Measurements from ENCODE around the gene AGO3. TPM values are rescaled to one million over a fixed set of nuclear protein-coding genes. Genes with fewer than 3 reads are reported as not detected.

AGO3 gene
- total RNA-seq, 2 donors from 2014 or later = 47.5 to 49.9 TPM

DNA sequence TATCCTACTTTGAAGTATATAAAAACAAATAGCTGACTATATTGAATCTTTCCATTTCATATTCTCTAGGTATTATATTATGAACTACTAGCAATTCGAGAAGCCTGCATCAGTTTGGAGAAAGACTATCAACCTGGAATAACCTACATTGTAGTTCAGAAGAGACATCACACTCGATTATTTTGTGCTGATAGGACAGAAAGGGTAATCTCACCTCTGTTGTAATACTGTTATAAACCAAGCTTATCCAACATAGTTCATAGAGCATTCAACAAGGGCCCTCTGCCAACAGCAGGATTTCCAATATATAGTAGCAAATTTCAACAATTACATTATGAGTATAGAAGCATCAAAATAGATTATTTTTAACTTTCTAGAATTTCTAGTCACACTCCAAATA, 109.3 kb downstream of the AGO3 start:
- TF ChIP-seq, protein P1, sequence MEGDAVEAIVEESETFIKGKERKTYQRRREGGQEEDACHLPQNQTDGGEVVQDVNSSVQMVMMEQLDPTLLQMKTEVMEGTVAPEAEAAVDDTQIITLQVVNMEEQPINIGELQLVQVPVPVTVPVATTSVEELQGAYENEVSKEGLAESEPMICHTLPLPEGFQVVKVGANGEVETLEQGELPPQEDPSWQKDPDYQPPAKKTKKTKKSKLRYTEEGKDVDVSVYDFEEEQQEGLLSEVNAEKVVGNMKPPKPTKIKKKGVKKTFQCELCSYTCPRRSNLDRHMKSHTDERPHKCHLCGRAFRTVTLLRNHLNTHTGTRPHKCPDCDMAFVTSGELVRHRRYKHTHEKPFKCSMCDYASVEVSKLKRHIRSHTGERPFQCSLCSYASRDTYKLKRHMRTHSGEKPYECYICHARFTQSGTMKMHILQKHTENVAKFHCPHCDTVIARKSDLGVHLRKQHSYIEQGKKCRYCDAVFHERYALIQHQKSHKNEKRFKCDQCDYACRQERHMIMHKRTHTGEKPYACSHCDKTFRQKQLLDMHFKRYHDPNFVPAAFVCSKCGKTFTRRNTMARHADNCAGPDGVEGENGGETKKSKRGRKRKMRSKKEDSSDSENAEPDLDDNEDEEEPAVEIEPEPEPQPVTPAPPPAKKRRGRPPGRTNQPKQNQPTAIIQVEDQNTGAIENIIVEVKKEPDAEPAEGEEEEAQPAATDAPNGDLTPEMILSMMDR (IDR thresholded peaks at IDR 0.05) = no peak
- Histone ChIP-seq H3K4me1 (ENCODE audit: control insufficient read depth in 1 of 2, low read depth in 2 of 2) (no peaks in the 10 kb centered on the region), H3K27ac (no peak overlapping the region), H3K36me3 (peaks cover 52% of the 10 kb centered on the region), H3K4me3 (no peak overlapping the region), H3K27me3 (replicated peaks; ENCODE audit: insufficient read depth) (no peaks in the 10 kb centered on the region), H3K9me3 (no peaks in the 10 kb centered on the region)
- no peak for DNase-seq (ENCODE audit: low spot score)
- no peak for ATAC-seq (ENCODE audit: insufficient number of reproducible peaks, low FRiP score, low read depth)

DNA sequence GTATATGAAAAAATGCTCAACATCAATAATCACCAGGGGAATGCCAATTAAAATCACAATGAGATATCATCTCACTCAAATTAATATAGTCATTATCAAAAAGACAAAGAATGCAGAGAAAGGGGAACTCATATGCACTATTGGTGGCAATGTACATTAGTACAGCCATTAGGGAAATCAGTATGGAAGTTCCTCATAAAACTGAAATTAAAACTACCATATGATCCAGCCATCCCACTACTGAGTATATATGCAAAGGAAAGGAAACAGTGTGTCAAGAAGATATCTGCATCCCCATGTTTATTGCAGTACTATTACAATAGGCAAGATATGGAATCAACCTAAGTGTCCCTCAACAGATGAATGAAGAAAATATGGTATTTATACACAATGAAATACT, 120.9 kb downstream of the AGO3 start:
- Histone ChIP-seq H3K4me1 (ENCODE audit: control insufficient read depth in 1 of 2, low read depth in 2 of 2) (no peaks in the 10 kb centered on the region), H3K9me3 (no peaks in the 10 kb centered on the region), H3K4me3 (no peak overlapping the region), H3K27ac (no peak overlapping the region), H3K36me3 (peaks cover 5% of the 10 kb centered on the region), H3K27me3 (replicated peaks; ENCODE audit: insufficient read depth) (no peaks in the 10 kb centered on the region)
- TF ChIP-seq, protein P1 (IDR thresholded peaks at IDR 0.05) = no peak
- no peak for ATAC-seq (ENCODE audit: insufficient number of reproducible peaks, low FRiP score, low read depth)
- DNase-seq (ENCODE audit: low spot score) = no peak

DNA sequence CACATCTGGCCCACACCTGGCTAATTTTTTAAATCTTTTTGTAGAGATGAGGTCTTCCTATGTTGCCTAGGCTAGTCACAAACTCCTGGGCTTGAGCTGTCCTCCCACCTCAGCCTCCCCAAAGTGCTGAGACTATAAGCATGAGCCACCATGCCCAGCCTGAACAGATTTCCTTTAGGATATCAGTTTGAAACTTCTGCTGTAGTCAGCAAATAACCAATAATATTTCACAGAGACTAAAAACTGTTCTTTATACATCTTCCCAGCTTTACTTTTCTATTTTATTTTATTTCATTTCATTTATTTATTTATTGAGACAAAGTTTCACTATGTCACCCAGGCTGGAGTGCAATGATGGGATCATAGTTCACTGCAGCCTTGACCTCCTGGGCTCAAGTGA, 123.1 kb downstream of the AGO3 start:
- no peaks in the 10 kb centered on the region for H3K9me3 ChIP-seq
- H3K27me3 ChIP-seq (replicated peaks; ENCODE audit: insufficient read depth) = no peaks in the 10 kb centered on the region
- H3K36me3 ChIP-seq = no peaks in the 10 kb centered on the region
- no peak overlapping the region for H3K4me3 ChIP-seq
- no peak for ATAC-seq (ENCODE audit: insufficient number of reproducible peaks, low FRiP score, low read depth)
- DNase-seq (ENCODE audit: low spot score) = no peak
- no peak overlapping the region for H3K27ac ChIP-seq
- H3K4me1 ChIP-seq (ENCODE audit: control insufficient read depth in 1 of 2, low read depth in 2 of 2) = no peaks in the 10 kb centered on the region
- TF ChIP-seq, protein P1 (IDR thresholded peaks at IDR 0.05) = no peak

DNA sequence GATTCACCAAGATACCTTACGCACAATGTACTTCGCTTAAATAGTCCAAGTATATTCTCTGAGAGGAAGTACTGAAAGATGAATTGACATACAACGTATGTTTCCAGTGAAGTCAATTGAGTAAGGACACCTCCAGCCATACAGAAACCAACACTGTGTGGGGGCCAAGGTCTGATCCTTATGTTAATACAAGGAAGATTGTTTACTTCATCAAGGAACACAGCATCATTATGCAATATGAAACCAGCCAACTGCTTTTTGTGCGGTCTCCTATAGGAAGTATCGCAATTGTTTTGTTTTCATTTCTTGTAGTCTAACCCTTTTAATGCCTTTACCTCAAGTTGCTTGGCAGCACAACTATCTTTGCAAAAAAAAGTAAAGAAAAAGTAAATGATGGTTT, 124.8 kb downstream of the AGO3 start:
- Histone ChIP-seq H3K4me3 (no peak overlapping the region), H3K4me1 (ENCODE audit: control insufficient read depth in 1 of 2, low read depth in 2 of 2) (no peaks in the 10 kb centered on the region), H3K27ac (no peak overlapping the region), H3K9me3 (no peaks in the 10 kb centered on the region), H3K27me3 (replicated peaks; ENCODE audit: insufficient read depth) (no peaks in the 10 kb centered on the region), H3K36me3 (no peaks in the 10 kb centered on the region)
- DNase-seq (ENCODE audit: low spot score) = no peak
- ATAC-seq (ENCODE audit: insufficient number of reproducible peaks, low FRiP score, low read depth) = no peak
- TF ChIP-seq, protein P1 (IDR thresholded peaks at IDR 0.05) = no peak

DNA sequence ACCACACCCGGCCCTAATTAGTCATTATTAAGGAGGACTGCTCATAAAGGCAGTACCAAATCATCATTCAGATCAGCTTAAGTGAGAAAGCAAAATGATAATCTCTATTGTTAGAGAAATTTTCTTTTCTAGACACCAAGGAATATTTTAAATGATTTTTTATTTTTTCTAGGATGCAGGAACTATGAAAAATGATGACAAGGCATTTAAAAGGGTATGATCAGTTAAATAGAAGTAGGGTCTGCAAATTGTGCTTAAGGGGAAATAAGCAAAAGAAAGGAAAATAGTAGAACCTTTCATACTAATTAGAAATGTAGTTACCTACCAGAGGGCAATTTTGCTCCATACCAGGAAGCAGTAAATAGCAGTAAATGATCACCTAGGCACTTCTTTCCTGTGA, 131.4 kb downstream of the AGO3 start:
- no peaks in the 10 kb centered on the region for H3K4me1 ChIP-seq (ENCODE audit: control insufficient read depth in 1 of 2, low read depth in 2 of 2)
- H3K27me3 ChIP-seq (replicated peaks; ENCODE audit: insufficient read depth) = no peaks in the 10 kb centered on the region
- no peak overlapping the region for H3K27ac ChIP-seq
- no peaks in the 10 kb centered on the region for H3K9me3 ChIP-seq
- ATAC-seq (ENCODE audit: insufficient number of reproducible peaks, low FRiP score, low read depth) = no peak
- DNase-seq (ENCODE audit: low spot score) = no peak
- no peaks in the 10 kb centered on the region for H3K36me3 ChIP-seq
- TF ChIP-seq, protein P1 (IDR thresholded peaks at IDR 0.05) = no peak
- no peak overlapping the region for H3K4me3 ChIP-seq
